Measurements from ENCODE around the gene TERT. TPM values are rescaled to one million over a fixed set of nuclear protein-coding genes. Genes with fewer than 3 reads are reported as not detected.

Gene TERT
- total and polyA plus RNA-seq, 4 donors, result 0.06 to 0.50 (median 0.10) TPM; not detected in 1

DNA sequence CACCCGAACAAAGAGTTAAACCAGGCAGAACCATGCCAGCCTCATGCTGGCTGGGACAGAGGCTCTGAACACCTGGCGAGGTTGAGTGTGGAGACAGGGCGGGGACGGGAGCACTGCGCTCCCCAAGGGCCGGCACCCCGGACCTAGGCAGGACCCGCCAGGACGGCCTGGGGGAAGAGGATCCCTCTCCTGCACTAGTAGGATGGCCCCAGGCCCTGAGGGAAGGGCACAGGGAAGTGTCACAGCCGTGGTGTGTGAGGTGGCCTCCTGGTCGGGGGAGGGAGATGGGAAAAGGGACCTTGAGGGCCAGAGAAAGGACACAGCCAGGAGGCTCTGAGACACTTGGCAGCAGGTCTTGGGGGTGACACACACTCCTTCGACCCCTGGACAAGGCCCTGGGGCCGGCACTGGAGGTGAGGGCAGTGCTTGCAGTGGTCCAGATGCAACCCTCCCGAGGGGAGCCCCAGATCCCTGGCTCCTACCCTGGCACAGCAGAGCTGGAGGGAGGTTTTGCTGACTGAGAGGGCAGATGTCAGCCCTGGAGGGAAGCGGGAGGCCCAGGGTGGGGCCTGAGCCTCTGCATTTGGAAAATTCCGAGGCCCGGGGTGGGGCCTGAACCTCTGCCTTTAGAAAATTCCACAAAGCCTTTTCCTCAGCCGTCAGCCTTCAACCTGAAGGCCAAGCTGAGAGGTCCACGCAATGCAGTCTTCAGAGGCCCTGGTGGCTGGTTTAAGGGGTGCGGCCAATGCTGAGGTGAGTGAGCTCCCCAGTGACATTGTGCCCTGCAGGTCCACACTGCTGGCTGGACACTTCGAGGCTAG lies 24.8 kb upstream of the TERT start:
- DNase-seq (ENCODE audit: low read depth in 4 of 6, low spot score in 6 of 6), result no peak
- Histone ChIP-seq H3K4me3 (ENCODE audit: low read depth, low read length) (no peak overlapping the region), H3K36me3 (ENCODE audit: control insufficient read depth, insufficient read depth, low read length) (peaks cover 77% of the 10 kb centered on the region), H3K27me3 (ENCODE audit: control insufficient read depth, insufficient read depth, low read length) (no peaks in the 10 kb centered on the region), H3K9me3 (ENCODE audit: control insufficient read depth, insufficient read depth, low read length) (no peaks in the 10 kb centered on the region), H3K4me1 (ENCODE audit: control insufficient read depth, insufficient read depth, low read length) (peaks cover 3% of the 10 kb centered on the region), H3K27ac (ENCODE audit: low read depth, low read length) (no peak overlapping the region)
- WGBS (ENCODE audit: insufficient coverage), result 89% methylated on average over 20 of the region's 21 CpGs

DNA sequence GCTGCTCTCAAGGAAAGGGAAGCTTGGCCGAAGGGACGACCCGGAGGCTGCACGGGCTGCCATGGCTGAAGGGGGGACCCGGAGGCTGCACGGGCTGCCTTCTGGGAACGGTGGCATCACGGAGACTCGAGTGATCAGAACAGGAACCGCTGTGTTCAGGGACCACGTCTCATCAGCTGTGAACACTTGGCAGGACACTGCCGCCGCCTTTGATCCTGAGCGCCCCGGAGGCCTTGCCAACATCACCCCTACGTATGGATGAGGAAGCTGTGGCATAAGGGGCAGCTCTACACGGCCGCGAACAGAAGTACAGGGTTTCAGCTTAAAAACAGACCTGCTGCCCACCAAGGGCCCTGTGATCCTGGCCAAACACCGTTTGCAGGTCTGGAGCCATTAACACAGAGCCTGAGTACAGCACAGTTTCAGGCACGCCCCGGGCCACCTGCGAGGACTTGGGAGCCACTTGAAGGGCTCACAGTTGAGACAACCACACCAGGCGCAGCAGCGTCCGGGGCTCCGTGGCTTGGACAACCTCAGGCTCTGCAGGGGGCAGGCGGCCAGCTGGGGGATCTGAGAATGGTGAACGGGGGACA lies 23.9 kb upstream of the TERT start:
- Histone ChIP-seq H3K9me3 (ENCODE audit: control insufficient read depth, insufficient read depth, low read length) (no peaks in the 10 kb centered on the region), H3K27me3 (ENCODE audit: control insufficient read depth, insufficient read depth, low read length) (no peaks in the 10 kb centered on the region), H3K36me3 (ENCODE audit: control insufficient read depth, insufficient read depth, low read length) (peaks cover 68% of the 10 kb centered on the region), H3K4me1 (ENCODE audit: control insufficient read depth, insufficient read depth, low read length) (peaks cover 3% of the 10 kb centered on the region), H3K27ac (ENCODE audit: low read depth, low read length) (no peak overlapping the region), H3K4me3 (ENCODE audit: low read depth, low read length) (no peak overlapping the region)
- WGBS (ENCODE audit: insufficient coverage), result 90% methylated on average over 29 of the region's 29 CpGs
- DNase-seq (ENCODE audit: low read depth in 4 of 6, low spot score in 6 of 6), result no peak

DNA sequence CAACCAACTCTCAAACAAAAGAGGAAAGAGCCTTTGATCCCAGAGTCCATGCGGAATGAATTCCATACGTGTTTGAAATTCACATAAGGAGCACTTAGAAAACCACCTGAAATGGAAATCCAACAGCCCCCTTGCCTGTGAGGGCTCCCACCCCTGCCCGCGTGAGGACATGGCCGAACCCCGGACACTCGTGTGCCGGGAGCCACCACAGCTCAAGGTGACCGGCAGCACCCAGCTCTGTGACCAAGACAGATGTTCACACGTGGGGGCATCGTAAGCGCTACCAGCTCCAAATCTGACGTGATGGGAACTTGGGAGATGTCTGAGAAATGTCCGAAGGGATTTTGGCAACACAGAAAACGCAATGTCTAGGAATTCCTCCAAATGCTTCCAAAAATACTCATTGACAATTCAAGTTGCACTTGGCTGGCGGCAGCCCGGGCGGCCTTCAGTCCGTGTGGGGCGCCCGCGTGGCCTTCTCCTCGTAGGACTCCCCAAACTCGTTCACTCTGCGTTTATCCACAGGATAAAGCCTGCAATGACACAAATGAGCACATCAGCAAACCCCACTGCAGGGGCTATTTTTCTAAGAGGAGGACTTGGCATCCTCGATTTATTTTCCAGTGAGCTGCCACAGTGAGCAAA lies 23.2 kb upstream of the TERT start:
- Histone ChIP-seq H3K4me1 (ENCODE audit: control insufficient read depth, insufficient read depth, low read length) (peaks cover 3% of the 10 kb centered on the region), H3K4me3 (ENCODE audit: low read depth, low read length) (no peak overlapping the region), H3K36me3 (ENCODE audit: control insufficient read depth, insufficient read depth, low read length) (peaks cover 61% of the 10 kb centered on the region), H3K9me3 (ENCODE audit: control insufficient read depth, insufficient read depth, low read length) (no peaks in the 10 kb centered on the region), H3K27me3 (ENCODE audit: control insufficient read depth, insufficient read depth, low read length) (no peaks in the 10 kb centered on the region), H3K27ac (ENCODE audit: low read depth, low read length) (no peak overlapping the region)
- no peak for DNase-seq (ENCODE audit: low read depth in 4 of 6, low spot score in 6 of 6)
- 86% methylated on average over 23 of the region's 26 CpGs for whole genome bisulfite sequencing (ENCODE audit: insufficient coverage)

DNA sequence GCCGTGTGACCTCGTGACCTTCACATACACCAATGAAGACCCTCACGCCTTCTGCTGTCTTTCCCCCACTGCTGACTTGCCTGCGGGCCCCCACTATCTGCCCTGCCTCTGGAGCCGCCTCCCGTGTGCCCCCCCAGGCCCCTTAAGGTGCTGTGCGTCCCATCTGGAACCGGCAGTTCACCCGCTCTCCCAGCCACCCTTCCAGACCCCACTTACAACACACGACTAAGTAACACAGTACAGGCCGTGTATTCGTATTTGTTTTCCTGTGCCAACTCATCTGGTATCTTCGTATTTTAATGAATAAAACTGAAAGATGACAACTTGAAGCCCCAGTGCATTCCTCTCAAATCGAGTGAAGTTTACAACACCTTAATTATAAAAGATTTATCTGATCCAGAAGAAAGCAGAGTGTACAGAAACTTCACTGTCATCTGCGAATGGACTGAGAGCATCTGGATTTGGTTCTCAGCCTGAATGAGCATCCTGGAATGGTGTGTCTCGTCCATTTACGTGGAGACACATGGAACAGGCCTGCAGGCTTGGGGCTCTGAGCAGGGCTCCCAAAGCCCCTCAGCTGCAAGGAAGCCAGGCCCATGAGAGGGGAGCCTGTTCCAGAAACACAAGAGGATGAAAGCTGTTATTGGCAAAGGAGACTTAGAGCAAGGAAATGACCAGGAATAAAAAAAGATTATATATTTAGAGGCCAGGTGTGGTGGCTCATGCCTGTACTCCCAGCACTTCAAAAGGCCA lies 21.9 kb upstream of the TERT start:
- no peak for DNase-seq (ENCODE audit: low read depth in 4 of 6, low spot score in 6 of 6)
- H3K27me3 ChIP-seq (ENCODE audit: control insufficient read depth, insufficient read depth, low read length), result no peaks in the 10 kb centered on the region
- peaks cover 49% of the 10 kb centered on the region for H3K36me3 ChIP-seq (ENCODE audit: control insufficient read depth, insufficient read depth, low read length)

DNA sequence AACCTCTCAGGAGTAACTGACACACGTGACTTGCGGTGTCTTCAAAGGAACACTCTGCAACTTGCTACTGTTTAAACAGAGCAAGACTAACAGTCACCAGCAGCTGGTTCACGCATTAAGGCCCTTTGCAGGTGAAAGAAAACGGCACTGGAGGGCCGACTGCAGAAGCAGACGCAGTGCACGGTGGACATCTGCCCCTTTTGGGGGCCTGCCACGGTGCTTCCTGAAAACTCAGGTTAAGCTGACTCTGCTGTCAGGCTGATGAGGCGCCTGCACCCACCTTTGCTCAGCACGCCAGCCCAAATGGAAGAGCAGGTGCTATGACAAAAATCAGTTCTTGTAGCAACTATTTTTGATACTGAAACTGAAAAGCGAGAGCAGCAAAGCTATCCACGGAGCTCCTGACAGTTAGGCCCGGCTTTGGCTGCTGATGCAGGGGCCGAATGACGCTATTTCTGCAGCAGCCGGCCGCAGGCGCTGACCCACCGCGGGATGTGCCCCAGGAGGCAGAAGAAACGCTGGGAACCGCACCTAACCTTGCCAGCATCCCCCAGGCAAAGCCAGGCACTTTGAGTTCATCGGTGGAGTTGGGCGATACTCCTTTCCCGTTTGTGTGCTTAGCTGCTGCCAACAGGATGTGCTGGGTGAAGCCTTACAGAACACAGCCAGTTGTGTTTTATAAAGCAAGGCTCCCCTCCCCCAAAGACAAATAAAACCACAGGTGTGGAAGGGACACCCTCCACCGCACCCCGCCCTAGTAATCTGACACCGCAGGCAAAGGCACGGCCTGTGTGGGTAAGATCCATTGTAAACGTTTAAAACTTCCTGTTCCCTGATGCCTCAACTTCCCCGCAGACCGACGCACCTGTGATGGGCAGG lies 21.1 kb upstream of the TERT start:
- H3K9me3 ChIP-seq (ENCODE audit: control insufficient read depth, insufficient read depth, low read length), result no peaks in the 10 kb centered on the region
- no peaks in the 10 kb centered on the region for H3K27me3 ChIP-seq (ENCODE audit: control insufficient read depth, insufficient read depth, low read length)
- DNase-seq (ENCODE audit: low read depth in 4 of 6, low spot score in 6 of 6), result no peak
- H3K4me1 ChIP-seq (ENCODE audit: control insufficient read depth, insufficient read depth, low read length), result peaks cover 3% of the 10 kb centered on the region
- H3K27ac ChIP-seq (ENCODE audit: low read depth, low read length), result no peak overlapping the region
- WGBS (ENCODE audit: insufficient coverage), result 35% methylated on average over 27 of the region's 33 CpGs
- H3K4me3 ChIP-seq (ENCODE audit: low read depth, low read length), result no peak overlapping the region
- H3K36me3 ChIP-seq (ENCODE audit: control insufficient read depth, insufficient read depth, low read length), result peaks cover 41% of the 10 kb centered on the region

More for the DNA sequence above, 21.9 kb upstream of the TERT start:
- Histone ChIP-seq H3K9me3 (ENCODE audit: control insufficient read depth, insufficient read depth, low read length) (no peaks in the 10 kb centered on the region), H3K4me1 (ENCODE audit: control insufficient read depth, insufficient read depth, low read length) (peaks cover 3% of the 10 kb centered on the region), H3K27ac (ENCODE audit: low read depth, low read length) (no peak overlapping the region), H3K4me3 (ENCODE audit: low read depth, low read length) (no peak overlapping the region)
- 62% methylated on average over 15 of the region's 17 CpGs for WGBS (ENCODE audit: insufficient coverage)

DNA sequence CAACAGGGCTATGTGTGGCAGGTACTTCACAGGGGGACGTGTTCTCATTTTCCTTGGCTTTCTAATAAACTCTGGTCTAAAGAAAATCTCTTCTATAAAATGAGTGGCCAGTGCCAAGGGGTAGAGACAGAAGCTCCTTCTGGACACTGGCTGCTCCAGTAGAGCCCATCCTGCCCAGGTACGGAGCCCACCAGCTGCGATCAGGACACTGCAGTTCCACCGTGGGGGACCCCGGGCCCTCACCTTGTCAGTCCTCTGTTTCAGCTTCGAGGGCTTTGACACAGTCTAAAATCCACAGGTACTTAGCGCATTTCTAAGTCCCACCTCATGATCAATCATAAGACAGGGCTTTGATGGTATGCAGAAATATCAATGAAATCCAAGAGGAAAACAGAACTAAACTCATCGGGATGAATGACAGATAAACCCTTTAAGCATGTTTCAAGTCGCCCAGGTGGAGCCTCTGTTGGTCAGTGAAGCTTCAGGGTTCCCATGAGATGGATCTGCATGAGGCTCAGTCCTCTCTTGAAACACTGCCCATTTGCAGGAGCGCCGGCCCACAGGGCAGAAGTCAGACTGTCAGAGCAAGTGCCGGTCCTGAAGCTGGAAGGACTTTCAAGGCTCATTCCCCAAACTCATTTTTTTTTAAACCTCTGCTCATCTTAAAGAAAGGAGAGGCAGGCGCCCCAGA lies 20.3 kb upstream of the TERT start:
- no peaks in the 10 kb centered on the region for H3K9me3 ChIP-seq (ENCODE audit: control insufficient read depth, insufficient read depth, low read length)
- no peak overlapping the region for H3K27ac ChIP-seq (ENCODE audit: low read depth, low read length)
- H3K36me3 ChIP-seq (ENCODE audit: control insufficient read depth, insufficient read depth, low read length), result peaks cover 33% of the 10 kb centered on the region
- no peaks in the 10 kb centered on the region for H3K27me3 ChIP-seq (ENCODE audit: control insufficient read depth, insufficient read depth, low read length)
- no peak for DNase-seq (ENCODE audit: low read depth in 4 of 6, low spot score in 6 of 6)
- no peak overlapping the region for H3K4me3 ChIP-seq (ENCODE audit: low read depth, low read length)
- peaks cover 3% of the 10 kb centered on the region for H3K4me1 ChIP-seq (ENCODE audit: control insufficient read depth, insufficient read depth, low read length)
- WGBS (ENCODE audit: insufficient coverage), result 80% methylated on average over 12 of the region's 13 CpGs

DNA sequence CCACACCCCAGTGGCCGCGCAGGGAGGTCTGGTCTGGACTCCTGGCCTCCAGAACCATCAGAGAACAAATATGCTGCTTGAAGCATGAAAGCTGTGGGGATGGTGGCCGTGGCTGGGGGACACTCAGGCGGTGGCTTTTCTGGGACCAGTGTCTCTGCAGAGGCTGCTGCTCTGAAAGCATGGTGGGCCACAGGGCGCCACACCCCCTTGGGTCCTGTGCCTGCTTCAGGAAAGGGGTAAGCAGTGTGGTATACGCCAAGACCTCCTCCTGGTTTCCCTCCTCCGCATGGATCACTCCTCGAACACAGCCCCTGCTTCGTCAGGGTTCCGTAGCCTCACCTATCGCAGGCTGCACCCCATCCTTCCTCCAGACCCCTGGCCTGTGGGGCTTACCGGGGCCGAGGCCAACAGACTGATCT lies 19.7 kb upstream of the TERT start:
- no peak for DNase-seq (ENCODE audit: low read depth in 4 of 6, low spot score in 6 of 6)
- Histone ChIP-seq H3K4me3 (ENCODE audit: low read depth, low read length) (no peak overlapping the region), H3K4me1 (ENCODE audit: control insufficient read depth, insufficient read depth, low read length) (peaks cover 3% of the 10 kb centered on the region), H3K36me3 (ENCODE audit: control insufficient read depth, insufficient read depth, low read length) (peaks cover 27% of the 10 kb centered on the region), H3K27ac (ENCODE audit: low read depth, low read length) (no peak overlapping the region), H3K9me3 (ENCODE audit: control insufficient read depth, insufficient read depth, low read length) (no peaks in the 10 kb centered on the region), H3K27me3 (ENCODE audit: control insufficient read depth, insufficient read depth, low read length) (no peaks in the 10 kb centered on the region)
- 95% methylated on average over 12 of the region's 13 CpGs for WGBS (ENCODE audit: insufficient coverage)

DNA sequence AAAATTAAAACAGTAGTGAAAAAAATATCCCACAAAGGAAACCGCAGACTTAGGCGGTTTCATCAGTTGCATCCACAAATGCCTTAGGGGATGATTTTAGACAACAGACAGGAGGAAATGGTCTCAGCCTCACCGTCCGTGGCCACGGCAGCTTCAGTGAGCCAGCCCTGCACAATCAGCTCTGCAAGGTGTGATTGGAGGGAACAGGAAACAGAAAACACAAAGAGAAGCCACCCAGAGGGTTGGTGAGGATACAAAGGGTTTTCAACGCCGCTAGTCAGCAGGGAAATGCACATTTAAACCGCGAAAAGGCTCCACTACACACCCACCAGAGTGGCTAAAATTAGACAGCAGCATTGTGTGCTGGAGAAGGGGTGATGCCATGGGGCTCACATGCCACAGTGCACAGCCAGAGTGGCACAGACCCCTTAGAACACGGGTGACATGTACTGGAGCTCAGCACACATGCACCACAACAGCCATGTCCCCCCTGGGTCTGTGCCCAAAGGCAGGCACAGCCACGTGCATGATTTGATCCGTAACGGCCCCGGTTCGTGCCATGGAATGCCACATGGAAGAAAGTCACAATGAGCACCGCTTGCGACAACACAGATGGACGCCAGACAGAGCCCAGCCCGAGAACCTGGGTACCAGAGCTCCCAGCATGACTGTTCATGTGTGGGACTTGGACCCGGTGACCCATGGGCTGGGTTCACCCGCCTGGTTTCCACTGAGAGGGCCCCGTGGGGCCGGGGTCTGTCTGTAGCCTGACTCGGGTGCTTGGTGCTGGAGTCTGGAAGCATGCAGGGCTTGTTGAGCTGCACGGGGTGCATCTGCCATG lies 18.3 kb upstream of the TERT start:
- no peak overlapping the region for H3K4me3 ChIP-seq (ENCODE audit: low read depth, low read length)
- DNase-seq (ENCODE audit: low read depth in 4 of 6, low spot score in 6 of 6), result no peak
- H3K27ac ChIP-seq (ENCODE audit: low read depth, low read length), result no peak overlapping the region
- peaks cover 3% of the 10 kb centered on the region for H3K4me1 ChIP-seq (ENCODE audit: control insufficient read depth, insufficient read depth, low read length)
- peaks cover 13% of the 10 kb centered on the region for H3K36me3 ChIP-seq (ENCODE audit: control insufficient read depth, insufficient read depth, low read length)
- H3K9me3 ChIP-seq (ENCODE audit: control insufficient read depth, insufficient read depth, low read length), result no peaks in the 10 kb centered on the region
- no peaks in the 10 kb centered on the region for H3K27me3 ChIP-seq (ENCODE audit: control insufficient read depth, insufficient read depth, low read length)
- WGBS (ENCODE audit: insufficient coverage), result 75% methylated on average over 21 of the region's 25 CpGs
